Measurements from ENCODE around the gene TGFA.

DNA sequence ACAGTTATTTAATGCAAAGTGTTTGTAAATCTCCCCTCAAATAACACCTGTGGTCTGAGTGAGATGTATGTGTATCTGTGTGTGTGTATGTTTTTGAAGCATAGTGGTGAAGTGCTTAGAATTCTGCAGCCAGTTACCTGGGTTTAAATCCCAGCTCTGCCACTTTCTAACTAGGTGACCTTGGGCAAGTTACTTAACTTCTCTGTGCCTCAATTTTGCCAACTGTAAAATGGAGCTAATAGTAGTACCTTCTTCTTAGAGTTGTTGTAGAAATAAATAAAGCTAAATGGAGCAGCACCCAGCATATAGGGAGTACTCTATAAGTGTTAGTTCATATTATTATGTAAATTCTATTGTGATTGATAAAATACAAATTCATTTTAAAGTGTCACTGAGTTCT is 48.9 kb downstream of the TGFA start:
- TF ChIP-seq CTCF (IDR thresholded peaks at IDR 0.05) (no peak), POLR2A (IDR thresholded peaks at IDR 0.05) (no peak)

Measured in heart left ventricle (tissue), 13 donors.